MM.1S (cell line): ENCODE measurements around the gene DDAH1.
"Not testable (repeated sequence)": the region's sequence is repeated elsewhere in the genome, so short reads cannot be mapped to it uniquely, and the experiment has no call there.

ENCODE experiments used
- DNase-seq: peaks from one replicate; pipeline ENCODE4 v3.0.0-alpha.2; 2015
- H2AFZ ChIP-seq: fragments of 300-600 bp; sonication (generic); 2 replicates; pipeline ENCODE4 v1.6.0; 2016; ENCODE audit warnings: antibody characterized with exemption, low read length
- H3F3A ChIP-seq: fragments of 300-600 bp; sonication (generic); 2 replicates; pipeline ENCODE4 v1.6.1; 2016; ENCODE audit warnings: mild to moderate bottlenecking, antibody characterized with exemption, low read length, moderate library complexity, mixed read lengths; ENCODE audit not compliant: insufficient read depth
- H3K27ac ChIP-seq: fragments of 300-600 bp; sonication (generic); 2 replicates; pipeline ENCODE4 v1.5.1; 2016; ENCODE audit warnings: mild to moderate bottlenecking, low read length
- H3K27me3 ChIP-seq: fragments of 300-600 bp; sonication (generic); replicated peaks from 2 replicates; pipeline ENCODE4 v1.6.0; 2016; ENCODE audit warnings: low read length; ENCODE audit not compliant: insufficient read depth
- H3K36me3 ChIP-seq: fragments of 300-600 bp; sonication (generic); replicated peaks from 2 replicates; pipeline ENCODE4 v1.6.1; 2016; ENCODE audit warnings: mild to moderate bottlenecking, low read length, mixed read lengths; ENCODE audit not compliant: insufficient read depth
- H3K4me1 ChIP-seq: fragments of 300-600 bp; sonication (generic); 2 replicates; pipeline ENCODE4 v1.6.1; 2016; ENCODE audit warnings: low read length, mixed read lengths
- H3K4me2 ChIP-seq: fragments of 300-600 bp; sonication (generic); 2 replicates; pipeline ENCODE4 v1.6.0; 2016; ENCODE audit warnings: low read depth, low read length
- H3K4me3 ChIP-seq: fragments of 300-600 bp; sonication (generic); 2 replicates; pipeline ENCODE4 v1.5.1; 2016; ENCODE audit warnings: low read length, mixed read lengths
- H3K79me2 ChIP-seq: fragments of 300-600 bp; sonication (generic); 2 replicates; pipeline ENCODE4 v1.6.1; 2016; ENCODE audit warnings: mixed run types, low read length, mixed read lengths
- H3K9ac ChIP-seq: fragments of 300-600 bp; sonication (generic); 2 replicates; pipeline ENCODE4 v1.6.1; 2016; ENCODE audit warnings: low read length, mixed read lengths
- H3K9me2 ChIP-seq: fragments of 300-600 bp; sonication (generic); replicated peaks from 2 replicates; pipeline ENCODE4 v1.6.1; 2016; ENCODE audit warnings: mild to moderate bottlenecking, low read length, mixed read lengths; ENCODE audit not compliant: insufficient read depth
- H3K9me3 ChIP-seq: fragments of 300-600 bp; sonication (generic); replicated peaks from 2 replicates; pipeline ENCODE4 v1.6.1; 2016; ENCODE audit warnings: mild to moderate bottlenecking, low read length, mixed read lengths; ENCODE audit not compliant: insufficient read depth
- H4K20me1 ChIP-seq: fragments of 300-600 bp; sonication (generic); 2 replicates; pipeline ENCODE4 v1.6.1; 2016; ENCODE audit warnings: mild to moderate bottlenecking, low read length, moderate library complexity, mixed read lengths; ENCODE audit not compliant: insufficient read depth
- CTCF ChIP-seq: fragments of 300-600 bp; sonication (generic); IDR thresholded peaks from 2 replicates; pipeline ENCODE4 v1.5.1; 2016; ENCODE audit warnings: antibody characterized with exemption, low read length, mixed read lengths
- EZH2 ChIP-seq: fragments of 300-600 bp; sonication (generic); optimal IDR thresholded peaks from 2 replicates; pipeline ENCODE3; 2017; ENCODE audit warnings: low read depth, mild to moderate bottlenecking, antibody characterized with exemption, low read length, mixed read lengths
- EZH2phosphoT487 ChIP-seq: fragments of 300-600 bp; sonication (generic); IDR thresholded peaks from 2 replicates; pipeline ENCODE4 v1.6.1; 2018; ENCODE audit warnings: antibody characterized with exemption, low read length

DDAH1 gene

GRCh38 chr1:85473390-85473789 is 8.4 kb upstream of the DDAH1 start:
- no peak for TF ChIP-seq CTCF
- TF ChIP-seq EZH2phosphoT487: no peak
- TF ChIP-seq EZH2: no peak
- Histone ChIP-seq H4K20me1 (no peaks in the 10 kb centered on the region), H3K79me2 (no peaks in the 10 kb centered on the region), H3K27me3 (no peaks in the 10 kb centered on the region), H3K36me3 (no peaks in the 10 kb centered on the region), H3K27ac (no peak overlapping the region), H3K9ac (no peak overlapping the region), H2AFZ (no peak overlapping the region), H3K9me3 (no peaks in the 10 kb centered on the region), H3K4me3 (no peak overlapping the region), H3K4me2 (no peak overlapping the region), H3K9me2 (no peaks in the 10 kb centered on the region), H3K4me1 (no peaks in the 10 kb centered on the region), H3F3A (no peaks in the 10 kb centered on the region)
- DNase-seq: no peak

GRCh38 chr1:85471558-85471957 is 6.6 kb upstream of the DDAH1 start:
- Histone ChIP-seq H3K27ac (no peak overlapping the region), H2AFZ (no peak overlapping the region), H3K9ac (no peak overlapping the region), H3K36me3 (no peaks in the 10 kb centered on the region), H3K27me3 (no peaks in the 10 kb centered on the region), H3F3A (no peaks in the 10 kb centered on the region), H3K4me2 (no peak overlapping the region), H3K4me1 (no peaks in the 10 kb centered on the region), H3K9me2 (no peaks in the 10 kb centered on the region), H3K79me2 (no peaks in the 10 kb centered on the region), H3K4me3 (no peak overlapping the region), H4K20me1 (no peaks in the 10 kb centered on the region), H3K9me3 (no peaks in the 10 kb centered on the region)
- no peak for DNase-seq
- TF ChIP-seq EZH2phosphoT487 (no peak), CTCF (no peak), EZH2 (no peak)

DNA sequence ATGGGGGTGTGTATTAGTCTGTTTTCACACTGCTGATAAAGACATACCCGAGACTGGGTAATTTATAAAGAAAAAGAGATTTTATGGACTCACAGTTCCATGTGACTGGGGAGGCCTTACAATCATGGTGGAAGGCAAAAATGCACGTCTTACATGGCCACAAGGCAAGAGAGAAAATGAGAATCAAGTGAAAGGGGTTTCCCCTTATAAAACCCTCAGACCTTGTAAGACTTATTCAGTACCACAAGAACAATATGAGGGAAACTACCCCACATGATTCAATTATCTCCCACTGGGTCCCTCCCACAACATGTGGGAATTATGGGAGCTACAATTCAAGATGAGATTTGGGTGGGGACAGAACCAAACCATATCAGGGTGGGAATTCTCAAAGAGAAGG is 5.2 kb upstream of the DDAH1 start:
- not testable (repeated sequence) for H3K9ac ChIP-seq, H4K20me1 ChIP-seq, H3K36me3 ChIP-seq, H2AFZ ChIP-seq, H3K4me1 ChIP-seq, H3K9me3 ChIP-seq, H3K79me2 ChIP-seq, H3K9me2 ChIP-seq, H3K27me3 ChIP-seq, H3F3A ChIP-seq, DNase-seq, H3K27ac ChIP-seq, H3K4me2 ChIP-seq, H3K4me3 ChIP-seq

DNA sequence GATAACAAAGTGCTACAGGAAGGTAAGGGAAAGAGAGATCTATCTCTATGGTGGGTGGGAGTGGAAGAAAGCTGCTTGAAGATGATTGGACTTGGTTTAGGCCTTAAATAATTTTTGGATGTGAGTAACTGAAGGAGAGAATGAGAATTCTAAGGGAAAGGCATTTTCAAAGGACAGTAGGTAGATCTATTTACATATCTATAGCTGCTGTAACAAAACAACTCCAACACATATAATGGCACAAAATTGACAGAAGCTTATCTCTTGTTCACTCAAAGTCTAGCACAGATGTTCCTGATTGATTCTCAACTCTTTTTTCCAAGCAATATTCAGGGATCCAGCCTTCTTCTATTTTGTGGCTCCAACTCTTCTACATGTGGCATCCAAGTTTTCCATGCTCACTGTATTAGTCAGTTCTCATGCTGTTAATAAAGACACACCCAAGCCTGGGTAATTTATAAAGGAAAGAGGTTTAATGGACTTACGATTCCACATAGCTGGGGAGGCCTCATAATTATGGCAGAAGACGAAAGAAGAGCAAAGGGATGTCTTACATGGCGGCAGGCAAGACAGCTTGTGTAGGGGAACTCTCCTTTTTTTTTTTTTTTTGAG is 3.1 kb upstream of the DDAH1 start:
- no peaks in the 10 kb centered on the region for H3F3A ChIP-seq
- no peak for TF ChIP-seq EZH2
- no peak for TF ChIP-seq CTCF
- no peak for TF ChIP-seq EZH2phosphoT487
- H2AFZ ChIP-seq: no peak overlapping the region

More for the DNA sequence above, 3.1 kb upstream of the DDAH1 start:
- H3K9me3 ChIP-seq: no peaks in the 10 kb centered on the region
- 0 out of 2 replicates have a peak, but pooled peaks cover under 1% of the 10 kb centered on the region for H3K79me2 ChIP-seq
- no peaks in the 10 kb centered on the region for H4K20me1 ChIP-seq
- no peak overlapping the region for H3K27ac ChIP-seq
- H3K9ac ChIP-seq: no peak overlapping the region
- no peaks in the 10 kb centered on the region for H3K9me2 ChIP-seq
- H3K4me1 ChIP-seq: peaks cover 7% of the 10 kb centered on the region; the same call in 1 of the 2 replicates
- no peak overlapping the region for H3K4me3 ChIP-seq
- H3K36me3 ChIP-seq: no peaks in the 10 kb centered on the region
- no peak for DNase-seq
- no peak overlapping the region for H3K4me2 ChIP-seq
- no peaks in the 10 kb centered on the region for H3K27me3 ChIP-seq
